Hepatocyte (in vitro differentiated cells): ENCODE results near the gene KTI12. TPM values are rescaled to one million over a fixed set of nuclear protein-coding genes. Genes with fewer than 3 reads are reported as not detected.

Experiments
- DNase-seq: peaks from one replicate; pipeline ENCODE4 v3.0.0-alpha.2; 2016; ENCODE audit warnings: low spot score
- H2AFZ ChIP-seq: fragments of 200-600 bp; sonication (generic); 2 replicates; pipeline ENCODE4 v1.6.0; 2016; ENCODE audit warnings: antibody characterized with exemption, mild to moderate bottlenecking
- H3K27ac ChIP-seq: fragments of 200-600 bp; sonication (generic); 2 replicates; pipeline ENCODE4 v1.5.1; 2016; ENCODE audit warnings: mild to moderate bottlenecking
- H3K27me3 ChIP-seq: fragments of 200-600 bp; sonication (generic); 2 replicates; pipeline ENCODE4 v1.6.1; 2016
- H3K36me3 ChIP-seq: fragments of 200-600 bp; sonication (generic); replicated peaks from 2 replicates; pipeline ENCODE4 v1.5.1; 2016; ENCODE audit warnings: low read depth; ENCODE audit not compliant: insufficient read depth
- H3K4me1 ChIP-seq: fragments of 200-600 bp; sonication (generic); 2 replicates; pipeline ENCODE4 v1.5.1; 2016; ENCODE audit warnings: mild to moderate bottlenecking, moderate library complexity; ENCODE audit not compliant: insufficient read depth
- H3K4me2 ChIP-seq: fragments of 200-600 bp; sonication (generic); 2 replicates; pipeline ENCODE4 v1.6.0; 2016
- H3K4me3 ChIP-seq: fragments of 200-600 bp; sonication (generic); 2 replicates; pipeline ENCODE4 v1.5.1; 2016; ENCODE audit warnings: mild to moderate bottlenecking
- H3K79me2 ChIP-seq: fragments of 200-600 bp; sonication (generic); 2 replicates; pipeline ENCODE4 v1.6.0; 2017; ENCODE audit warnings: mild to moderate bottlenecking
- H3K9me2 ChIP-seq: fragments of 200-600 bp; sonication (generic); replicated peaks from 2 replicates; pipeline ENCODE4 v1.6.0; 2017; ENCODE audit warnings: mild to moderate bottlenecking; ENCODE audit not compliant: insufficient read depth
- H3K9me3 ChIP-seq: fragments of 200-600 bp; sonication (generic); 2 replicates; pipeline ENCODE4 v1.5.1; 2016; ENCODE audit warnings: low read depth, mild to moderate bottlenecking
- H4K20me1 ChIP-seq: fragments of 200-600 bp; sonication (generic); 2 replicates; pipeline ENCODE4 v1.6.0; 2016; ENCODE audit warnings: mild to moderate bottlenecking; ENCODE audit not compliant: insufficient read depth, poor library complexity, severe bottlenecking
- EZH2 ChIP-seq: fragments of 200-600 bp; sonication (generic); IDR thresholded peaks from 2 replicates; pipeline ENCODE4 v1.6.1; 2016; ENCODE audit warnings: antibody characterized with exemption, mild to moderate bottlenecking, borderline replicate concordance
- EZH2phosphoT487 ChIP-seq: fragments of 200-600 bp; sonication (generic); IDR thresholded peaks from one replicate; pipeline ENCODE4 v1.6.1; 2018; ENCODE audit warnings: antibody characterized with exemption, mild to moderate bottlenecking, low read depth, moderate library complexity; ENCODE audit not compliant: unreplicated experiment, severe bottlenecking
- WGBS: methylation state at CpG from one replicate; pipeline ENCODE4 v1.1.6; 2016; ENCODE audit warnings: low lambda C conversion rate; ENCODE audit errors: missing lambda C conversion rate; 5-methylcytosine and 5-hydroxymethylcytosine counted together
- polyA plus RNA-seq: library from polyadenylated mRNA; unstranded; fragments of >200 nt; fragmentation: Nextera tagmentation; extraction: Ambion mirVana; gene quantifications from 2 replicates; pipeline ENCODE4 v1.2.1, GENCODE V29; 2016
- total RNA-seq: library from RNA; depleted of rRNA; stranded (reverse); fragments of >200 nt; gene quantifications from 2 replicates; pipeline ENCODE4 v1.2.3, GENCODE V29; 2014
- TF ChIP-seq, protein P1 (sequence below): fragments of 200-600 bp; sonication (generic); IDR thresholded peaks from 2 replicates; pipeline ENCODE4 v1.5.1; 2016; ENCODE audit warnings: antibody characterized with exemption, mild to moderate bottlenecking; ENCODE audit not compliant: poor library complexity

The KTI12 gene
- total and polyA plus RNA-seq, 2 experiments from 2014 or later, result 10.4 to 14.8 TPM

GRCh38 chr1:52059321-52059720 is 25.7 kb upstream of the KTI12 start:
- Histone ChIP-seq H3K4me1 (peaks cover 14% of the 10 kb centered on the region), H3K9me2 (no peaks in the 10 kb centered on the region), H2AFZ (no peak overlapping the region), H3K4me2 (peak overlapping the region; percentile 93), H3K36me3 (peaks cover 6% of the 10 kb centered on the region), H4K20me1 (peaks cover 27% of the 10 kb centered on the region), H3K79me2 (peaks cover 79% of the 10 kb centered on the region), H3K9me3 (no peaks in the 10 kb centered on the region), H3K27me3 (no peaks in the 10 kb centered on the region), H3K27ac (peak overlapping the region; percentile 10), H3K4me3 (no peak overlapping the region)
- TF ChIP-seq, protein P1, sequence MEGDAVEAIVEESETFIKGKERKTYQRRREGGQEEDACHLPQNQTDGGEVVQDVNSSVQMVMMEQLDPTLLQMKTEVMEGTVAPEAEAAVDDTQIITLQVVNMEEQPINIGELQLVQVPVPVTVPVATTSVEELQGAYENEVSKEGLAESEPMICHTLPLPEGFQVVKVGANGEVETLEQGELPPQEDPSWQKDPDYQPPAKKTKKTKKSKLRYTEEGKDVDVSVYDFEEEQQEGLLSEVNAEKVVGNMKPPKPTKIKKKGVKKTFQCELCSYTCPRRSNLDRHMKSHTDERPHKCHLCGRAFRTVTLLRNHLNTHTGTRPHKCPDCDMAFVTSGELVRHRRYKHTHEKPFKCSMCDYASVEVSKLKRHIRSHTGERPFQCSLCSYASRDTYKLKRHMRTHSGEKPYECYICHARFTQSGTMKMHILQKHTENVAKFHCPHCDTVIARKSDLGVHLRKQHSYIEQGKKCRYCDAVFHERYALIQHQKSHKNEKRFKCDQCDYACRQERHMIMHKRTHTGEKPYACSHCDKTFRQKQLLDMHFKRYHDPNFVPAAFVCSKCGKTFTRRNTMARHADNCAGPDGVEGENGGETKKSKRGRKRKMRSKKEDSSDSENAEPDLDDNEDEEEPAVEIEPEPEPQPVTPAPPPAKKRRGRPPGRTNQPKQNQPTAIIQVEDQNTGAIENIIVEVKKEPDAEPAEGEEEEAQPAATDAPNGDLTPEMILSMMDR, result no peak
- TF ChIP-seq EZH2phosphoT487 (no peak), EZH2 (no peak)
- no peak for DNase-seq

DNA sequence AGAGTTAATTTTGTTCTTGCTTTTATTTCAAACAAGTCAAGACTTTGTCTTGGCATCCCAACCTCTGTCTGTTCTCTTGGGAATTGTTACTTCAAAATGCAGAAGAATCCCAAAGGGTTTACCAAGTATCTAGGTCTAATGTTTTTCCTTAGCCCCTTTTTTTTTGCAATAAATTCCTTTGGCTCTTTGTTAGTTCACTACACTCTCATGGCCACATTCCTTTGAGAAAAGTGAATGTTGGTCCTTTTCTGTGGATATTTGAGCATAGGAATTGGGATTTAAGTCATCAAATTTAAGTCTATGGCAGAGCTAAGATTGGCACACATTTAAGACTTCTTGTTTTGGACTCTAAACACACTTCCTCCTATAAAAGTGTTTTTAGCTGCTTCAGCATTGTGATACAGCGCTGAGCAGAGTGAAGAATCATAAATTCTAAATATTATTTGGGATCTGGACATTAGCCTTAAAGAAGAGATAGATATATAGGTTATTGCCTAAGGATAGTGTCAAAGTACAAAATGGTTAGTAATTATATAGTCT is 24.3 kb upstream of the KTI12 start:
- Histone ChIP-seq H3K36me3 (no peaks in the 10 kb centered on the region), H3K79me2 (peaks cover 79% of the 10 kb centered on the region), H3K27ac (peak overlapping the region; percentile 3), H3K9me2 (no peaks in the 10 kb centered on the region), H3K4me3 (peak overlapping the region; percentile 80), H4K20me1 (peaks cover 31% of the 10 kb centered on the region), H3K4me2 (peak overlapping the region; percentile 93), H2AFZ (no peak overlapping the region), H3K9me3 (no peaks in the 10 kb centered on the region), H3K27me3 (no peaks in the 10 kb centered on the region), H3K4me1 (peaks cover 20% of the 10 kb centered on the region)
- TF ChIP-seq, protein P1, result no peak
- TF ChIP-seq EZH2, result no peak
- TF ChIP-seq EZH2phosphoT487, result no peak
- WGBS, result 96% methylated on average over 1 of the region's 1 CpG
- DNase-seq, result no peak

DNA sequence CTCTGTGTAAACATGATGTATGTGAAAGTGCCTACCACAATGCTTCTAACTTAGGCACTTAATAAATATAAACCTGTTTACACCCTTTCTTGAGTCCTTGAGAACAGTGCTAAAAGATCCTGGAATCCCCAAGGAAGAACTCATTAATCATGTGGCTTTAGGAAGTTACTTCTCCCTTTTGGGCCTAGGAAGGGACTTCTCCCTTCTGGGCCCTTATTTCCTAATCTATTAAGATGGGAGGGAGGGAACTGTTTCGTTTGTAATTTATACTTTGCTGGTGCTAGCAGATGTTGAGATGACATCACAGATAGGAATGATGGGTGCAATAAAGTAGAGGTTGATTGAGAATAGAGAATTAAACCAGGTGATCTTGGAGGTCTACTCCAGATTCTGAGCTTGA is 23.6 kb upstream of the KTI12 start:
- Histone ChIP-seq H3K9me3 (no peaks in the 10 kb centered on the region), H3K79me2 (peaks cover 79% of the 10 kb centered on the region), H4K20me1 (peaks cover 31% of the 10 kb centered on the region), H3K4me1 (peaks cover 20% of the 10 kb centered on the region), H3K4me3 (peak overlapping the region; percentile 80), H2AFZ (no peak overlapping the region), H3K4me2 (peak overlapping the region; percentile 93), H3K27me3 (no peaks in the 10 kb centered on the region), H3K9me2 (no peaks in the 10 kb centered on the region), H3K27ac (peak overlapping the region; percentile 93), H3K36me3 (no peaks in the 10 kb centered on the region)
- TF ChIP-seq, protein P1, result no peak
- TF ChIP-seq EZH2 (no peak), EZH2phosphoT487 (no peak)
- no peak for DNase-seq
- WGBS, result 31% methylated on average over 1 of the region's 1 CpG

DNA sequence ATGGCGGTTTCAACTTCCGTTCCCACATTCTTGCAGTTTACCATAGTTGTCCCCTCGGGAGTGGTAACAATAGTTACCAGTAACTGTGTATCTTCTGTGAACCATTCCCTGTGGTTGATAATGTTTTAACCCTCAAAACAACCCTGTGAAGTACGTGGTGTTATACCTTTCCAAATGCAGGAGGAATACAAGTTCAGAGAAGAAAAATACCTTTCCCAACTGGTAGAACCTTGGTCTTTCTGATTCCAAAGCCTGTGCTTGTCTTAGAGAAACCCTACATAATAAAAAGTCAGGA is 23.3 kb upstream of the KTI12 start:
- DNase-seq, result no peak
- no peaks in the 10 kb centered on the region for H3K27me3 ChIP-seq
- no peaks in the 10 kb centered on the region for H3K9me2 ChIP-seq
- H3K36me3 ChIP-seq, result no peaks in the 10 kb centered on the region
- peaks cover 31% of the 10 kb centered on the region for H4K20me1 ChIP-seq
- peak overlapping the region; percentile 80 for H3K4me3 ChIP-seq
- H3K9me3 ChIP-seq, result no peaks in the 10 kb centered on the region
- peak overlapping the region; percentile 93 for H3K27ac ChIP-seq
- H3K4me1 ChIP-seq, result peaks cover 20% of the 10 kb centered on the region
- H3K79me2 ChIP-seq, result peaks cover 82% of the 10 kb centered on the region
- H2AFZ ChIP-seq, result peak overlapping the region; percentile 93
- no peak for TF ChIP-seq EZH2phosphoT487
- TF ChIP-seq, protein P1, result no peak
- no peak for TF ChIP-seq EZH2
- peak overlapping the region; percentile 93 for H3K4me2 ChIP-seq
- WGBS, result 1% methylated on average over 4 of the region's 4 CpGs
